Ishikawa (cell line): ENCODE data around the gene KHDRBS2.

Experiments
- CEBPB ChIP-seq: IDR thresholded peaks from 2 replicates; pipeline ENCODE4 v1.6.1; 2012
- CREB1 ChIP-seq: IDR thresholded peaks from 2 replicates; pipeline ENCODE4 v1.6.1; 2012; ENCODE audit warnings: low read depth
- EGR1 ChIP-seq: IDR thresholded peaks from 2 replicates; pipeline ENCODE4 v1.6.1; 2012
- EP300 ChIP-seq: IDR thresholded peaks from 2 replicates; pipeline ENCODE4 v1.6.1; 2012; ENCODE audit warnings: borderline replicate concordance
- FOXM1 ChIP-seq: IDR thresholded peaks from 2 replicates; pipeline ENCODE4 v1.6.1; 2012; ENCODE audit warnings: low read depth, borderline replicate concordance
- NFIC ChIP-seq: IDR thresholded peaks from 2 replicates; pipeline ENCODE4 v1.6.1; 2012
- RAD21 ChIP-seq: IDR thresholded peaks from 2 replicates; pipeline ENCODE4 v1.6.1; 2012; ENCODE audit warnings: low read depth
- TAF1 ChIP-seq: IDR thresholded peaks from 2 replicates; pipeline ENCODE4 v1.6.1; 2012; ENCODE audit warnings: low read depth, mild to moderate bottlenecking
- TCF12 ChIP-seq: IDR thresholded peaks from 2 replicates; pipeline ENCODE4 v1.6.1; 2012; ENCODE audit warnings: low read depth
- TEAD4 ChIP-seq: IDR thresholded peaks from 2 replicates; pipeline ENCODE4 v1.6.1; 2012
- YY1 ChIP-seq: IDR thresholded peaks from 2 replicates; pipeline ENCODE4 v1.6.1; 2012; ENCODE audit warnings: low read depth
- ZBTB7A ChIP-seq: IDR thresholded peaks from 2 replicates; pipeline ENCODE4 v1.6.1; 2012; ENCODE audit warnings: low read depth
- TF ChIP-seq, protein P1 (sequence below): IDR thresholded peaks from 2 replicates; pipeline ENCODE4 v1.6.1; 2012
- TF ChIP-seq, protein P2 (sequence below): IDR thresholded peaks from 2 replicates; pipeline ENCODE4 v1.6.1; 2012; ENCODE audit warnings: low read depth, mild to moderate bottlenecking
- TF ChIP-seq, protein P3 (sequence below): IDR thresholded peaks from 2 replicates; pipeline ENCODE4 v1.6.1; 2012

KHDRBS2 gene

DNA sequence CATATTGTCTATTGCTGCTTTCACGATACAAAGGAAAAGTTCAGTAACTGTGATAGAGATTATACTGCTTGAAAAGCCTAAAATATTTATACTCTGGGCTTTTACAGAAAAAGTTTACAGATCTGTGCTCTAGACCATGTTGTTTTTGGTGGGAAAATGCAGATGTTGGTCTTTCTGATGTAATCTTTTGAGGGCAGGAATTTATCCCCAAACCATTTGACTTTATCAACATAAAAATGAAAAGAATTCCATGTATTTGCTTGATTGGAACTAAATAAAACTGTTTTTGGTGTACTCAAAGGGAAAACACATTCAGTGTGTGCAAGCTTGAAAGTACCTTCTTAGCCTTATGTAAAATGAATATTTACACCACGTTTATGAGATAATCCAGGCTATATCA lies 603.5 kb downstream of the KHDRBS2 start:
- TF ChIP-seq TAF1 (no peak), TCF12 (no peak), EP300 (no peak), YY1 (no peak), CREB1 (no peak), EGR1 (no peak), CEBPB (no peak), RAD21 (no peak), FOXM1 (no peak), NFIC (no peak), ZBTB7A (no peak), TEAD4 (no peak)
- TF ChIP-seq, protein P1, sequence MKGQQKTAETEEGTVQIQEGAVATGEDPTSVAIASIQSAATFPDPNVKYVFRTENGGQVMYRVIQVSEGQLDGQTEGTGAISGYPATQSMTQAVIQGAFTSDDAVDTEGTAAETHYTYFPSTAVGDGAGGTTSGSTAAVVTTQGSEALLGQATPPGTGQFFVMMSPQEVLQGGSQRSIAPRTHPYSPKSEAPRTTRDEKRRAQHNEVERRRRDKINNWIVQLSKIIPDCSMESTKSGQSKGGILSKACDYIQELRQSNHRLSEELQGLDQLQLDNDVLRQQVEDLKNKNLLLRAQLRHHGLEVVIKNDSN = no peak
- TF ChIP-seq, protein P2, sequence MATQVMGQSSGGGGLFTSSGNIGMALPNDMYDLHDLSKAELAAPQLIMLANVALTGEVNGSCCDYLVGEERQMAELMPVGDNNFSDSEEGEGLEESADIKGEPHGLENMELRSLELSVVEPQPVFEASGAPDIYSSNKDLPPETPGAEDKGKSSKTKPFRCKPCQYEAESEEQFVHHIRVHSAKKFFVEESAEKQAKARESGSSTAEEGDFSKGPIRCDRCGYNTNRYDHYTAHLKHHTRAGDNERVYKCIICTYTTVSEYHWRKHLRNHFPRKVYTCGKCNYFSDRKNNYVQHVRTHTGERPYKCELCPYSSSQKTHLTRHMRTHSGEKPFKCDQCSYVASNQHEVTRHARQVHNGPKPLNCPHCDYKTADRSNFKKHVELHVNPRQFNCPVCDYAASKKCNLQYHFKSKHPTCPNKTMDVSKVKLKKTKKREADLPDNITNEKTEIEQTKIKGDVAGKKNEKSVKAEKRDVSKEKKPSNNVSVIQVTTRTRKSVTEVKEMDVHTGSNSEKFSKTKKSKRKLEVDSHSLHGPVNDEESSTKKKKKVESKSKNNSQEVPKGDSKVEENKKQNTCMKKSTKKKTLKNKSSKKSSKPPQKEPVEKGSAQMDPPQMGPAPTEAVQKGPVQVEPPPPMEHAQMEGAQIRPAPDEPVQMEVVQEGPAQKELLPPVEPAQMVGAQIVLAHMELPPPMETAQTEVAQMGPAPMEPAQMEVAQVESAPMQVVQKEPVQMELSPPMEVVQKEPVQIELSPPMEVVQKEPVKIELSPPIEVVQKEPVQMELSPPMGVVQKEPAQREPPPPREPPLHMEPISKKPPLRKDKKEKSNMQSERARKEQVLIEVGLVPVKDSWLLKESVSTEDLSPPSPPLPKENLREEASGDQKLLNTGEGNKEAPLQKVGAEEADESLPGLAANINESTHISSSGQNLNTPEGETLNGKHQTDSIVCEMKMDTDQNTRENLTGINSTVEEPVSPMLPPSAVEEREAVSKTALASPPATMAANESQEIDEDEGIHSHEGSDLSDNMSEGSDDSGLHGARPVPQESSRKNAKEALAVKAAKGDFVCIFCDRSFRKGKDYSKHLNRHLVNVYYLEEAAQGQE = no peak
- TF ChIP-seq, protein P3, sequence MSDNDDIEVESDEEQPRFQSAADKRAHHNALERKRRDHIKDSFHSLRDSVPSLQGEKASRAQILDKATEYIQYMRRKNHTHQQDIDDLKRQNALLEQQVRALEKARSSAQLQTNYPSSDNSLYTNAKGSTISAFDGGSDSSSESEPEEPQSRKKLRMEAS = no peak

DNA sequence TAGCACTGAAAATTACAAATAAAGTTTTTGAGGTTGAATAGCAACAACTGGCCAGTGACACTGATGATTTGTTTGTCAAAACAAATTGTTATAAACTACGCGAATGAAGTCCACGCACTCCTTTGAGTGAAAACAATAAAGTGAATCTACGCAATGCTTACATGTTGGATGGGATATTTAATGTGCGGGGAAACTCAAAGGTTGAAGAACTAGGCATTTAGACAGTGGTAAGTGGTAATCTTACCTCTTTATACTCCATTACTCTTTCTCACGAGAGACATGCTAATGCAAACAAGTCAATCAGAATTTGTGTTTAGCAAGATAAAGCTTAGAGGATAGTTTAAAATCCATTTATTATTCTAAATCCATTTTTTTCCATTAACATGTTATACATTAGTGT lies 606.4 kb downstream of the KHDRBS2 start:
- TF ChIP-seq RAD21 (no peak), CREB1 (no peak), CEBPB (no peak), TAF1 (no peak), TEAD4 (no peak), EGR1 (no peak), YY1 (no peak), FOXM1 (no peak), ZBTB7A (no peak), TCF12 (no peak)
- TF ChIP-seq, protein P2 = no peak
- TF ChIP-seq, protein P1 = no peak
- TF ChIP-seq, protein P3 = no peak

DNA sequence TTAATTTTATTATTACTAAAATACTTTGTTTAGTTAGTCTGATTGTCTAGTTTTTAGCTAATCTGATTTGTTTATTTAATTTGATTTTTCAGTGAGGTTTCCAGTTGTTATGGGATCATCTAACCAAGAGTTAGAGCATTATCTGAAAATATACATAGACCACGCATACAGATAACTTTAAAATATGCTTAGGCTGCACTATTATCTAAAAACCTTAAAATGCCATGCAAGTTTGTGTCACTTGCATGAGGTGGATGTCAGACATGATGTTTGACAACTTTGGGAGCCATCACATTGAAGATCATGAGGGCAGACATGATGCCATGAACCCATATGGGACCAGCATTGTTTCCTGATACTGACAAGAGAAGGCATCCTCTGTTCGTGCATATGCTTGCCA lies 610.3 kb downstream of the KHDRBS2 start:
- TF ChIP-seq CREB1 (no peak), TAF1 (no peak), NFIC (no peak), TEAD4 (no peak), CEBPB (no peak), ZBTB7A (no peak)
- TF ChIP-seq, protein P3 = no peak
- TF ChIP-seq, protein P2 = no peak

DNA sequence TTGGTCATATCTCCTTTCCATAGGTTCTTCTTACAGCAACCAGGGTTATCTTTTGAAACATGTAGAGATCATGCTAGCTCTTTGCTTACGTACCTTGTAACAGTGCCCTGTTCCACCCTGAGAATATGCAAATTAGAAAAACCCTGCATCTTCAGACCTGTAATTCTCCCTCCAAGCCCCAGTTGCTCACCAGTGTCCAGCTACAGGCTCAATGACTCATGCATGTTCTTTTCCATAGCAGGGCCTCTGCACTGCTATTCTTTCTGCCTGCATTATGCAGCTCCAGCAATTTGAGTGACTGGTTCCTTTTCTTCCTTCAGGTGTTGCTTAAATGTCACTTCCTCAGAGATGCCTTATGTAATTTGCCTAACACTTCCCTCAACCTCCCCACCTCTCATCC lies 636.2 kb downstream of the KHDRBS2 start:
- TF ChIP-seq TCF12 (no peak), EGR1 (no peak), TEAD4 (no peak), FOXM1 (no peak), TAF1 (no peak)
- TF ChIP-seq, protein P1 = no peak

DNA sequence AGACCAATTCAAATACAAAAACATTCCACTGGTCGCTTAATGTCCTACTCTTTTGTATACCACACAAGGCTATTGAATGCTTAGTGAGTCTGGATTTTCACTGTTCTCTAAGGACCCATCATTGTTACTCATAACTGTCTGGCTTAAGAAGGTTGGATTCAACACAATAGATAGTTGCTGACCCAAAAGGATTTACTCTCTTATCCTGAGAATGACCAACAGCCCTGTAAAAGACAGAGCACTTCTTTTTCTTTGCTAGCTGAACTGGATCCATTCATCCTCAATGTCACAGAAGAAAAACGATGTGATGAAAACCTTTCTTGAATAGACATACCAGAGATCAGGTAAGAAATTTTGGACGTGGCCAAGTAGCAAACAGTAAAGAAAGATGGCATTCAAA lies 645.6 kb downstream of the KHDRBS2 start:
- no peak for TF ChIP-seq TEAD4
- no peak for TF ChIP-seq EP300
- no peak for TF ChIP-seq FOXM1
- TF ChIP-seq EGR1 = no peak
- TF ChIP-seq, protein P1 = no peak
- no peak for TF ChIP-seq TAF1
- TF ChIP-seq RAD21 = no peak
- TF ChIP-seq, protein P2 = no peak
- no peak for TF ChIP-seq YY1
- TF ChIP-seq TCF12 = no peak
- no peak for TF ChIP-seq CEBPB
- TF ChIP-seq ZBTB7A = no peak
- TF ChIP-seq, protein P3 = no peak
- no peak for TF ChIP-seq NFIC
- TF ChIP-seq CREB1 = no peak
